ENCODE data around the gene RASSF4.

RASSF4 gene, protein sequence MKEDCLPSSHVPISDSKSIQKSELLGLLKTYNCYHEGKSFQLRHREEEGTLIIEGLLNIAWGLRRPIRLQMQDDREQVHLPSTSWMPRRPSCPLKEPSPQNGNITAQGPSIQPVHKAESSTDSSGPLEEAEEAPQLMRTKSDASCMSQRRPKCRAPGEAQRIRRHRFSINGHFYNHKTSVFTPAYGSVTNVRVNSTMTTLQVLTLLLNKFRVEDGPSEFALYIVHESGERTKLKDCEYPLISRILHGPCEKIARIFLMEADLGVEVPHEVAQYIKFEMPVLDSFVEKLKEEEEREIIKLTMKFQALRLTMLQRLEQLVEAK

DNA sequence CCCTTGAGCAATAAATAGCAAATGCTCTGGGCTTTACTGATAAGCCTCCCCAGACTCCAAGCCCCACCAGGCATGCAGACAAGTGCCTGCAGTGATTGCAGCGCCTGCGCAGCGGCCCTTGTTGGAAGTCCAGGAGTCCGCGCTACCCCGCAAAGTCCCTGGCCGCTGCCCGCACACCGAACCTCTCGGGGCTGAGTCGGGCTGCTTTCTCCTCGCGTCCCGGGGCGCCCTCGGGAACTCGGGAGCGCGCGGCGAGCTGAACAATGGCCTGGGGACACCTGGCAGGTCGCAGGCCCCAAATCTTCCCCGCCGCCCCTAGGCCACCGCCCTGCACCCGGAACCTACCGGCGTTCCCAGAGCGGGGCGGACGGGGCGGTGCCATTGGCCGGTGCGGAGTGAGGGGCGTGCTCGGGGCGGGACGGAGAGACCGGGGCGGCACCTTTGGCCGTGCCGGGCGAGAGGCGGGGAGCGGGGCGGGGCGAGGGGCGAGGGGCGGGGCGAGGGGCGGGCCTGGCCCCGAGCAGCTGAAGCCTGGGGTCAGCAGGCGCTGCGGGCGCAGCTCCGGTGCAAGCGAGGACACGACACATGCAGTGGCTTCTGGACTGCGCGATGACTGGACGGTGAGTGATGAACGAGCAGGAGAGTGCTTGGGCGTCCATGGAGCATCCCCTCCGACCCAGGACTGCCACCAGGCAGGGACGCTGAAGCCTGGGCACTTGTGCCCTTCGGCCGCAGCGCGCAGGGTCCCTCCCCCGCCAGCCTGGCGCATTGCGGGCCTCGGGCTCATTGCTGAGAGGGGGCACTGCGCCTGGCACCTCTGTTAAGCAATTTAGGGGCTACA is at the start of gene RASSF4:
RASSF4 (plus strand) TSS at position 556 of the 841 bp plus-strand sequence. CDS start 10,401 bp downstream, outside the sequence.
- peak; percentile 91 for DNase-seq

DNA sequence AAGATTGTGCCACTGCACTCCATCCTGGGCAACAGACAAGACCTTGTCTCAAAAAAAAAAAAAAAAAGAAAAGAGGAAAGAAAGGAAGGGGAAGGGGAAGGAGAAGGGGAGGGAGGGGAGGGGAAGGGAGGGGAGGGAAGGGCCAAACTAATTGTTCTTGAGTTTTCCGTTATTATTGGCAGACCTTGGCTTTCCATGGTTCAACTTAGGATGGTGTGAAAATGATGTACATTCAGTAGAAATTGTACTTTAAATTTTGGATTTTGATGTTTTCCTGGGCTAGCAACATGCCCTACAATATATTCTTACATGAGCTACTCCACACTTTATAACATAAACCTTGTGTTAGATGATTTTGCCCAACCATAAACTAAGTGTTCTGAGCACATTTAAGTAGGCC is 49.7 kb upstream of the RASSF4 start:
- DNase-seq, result no peak

DNA sequence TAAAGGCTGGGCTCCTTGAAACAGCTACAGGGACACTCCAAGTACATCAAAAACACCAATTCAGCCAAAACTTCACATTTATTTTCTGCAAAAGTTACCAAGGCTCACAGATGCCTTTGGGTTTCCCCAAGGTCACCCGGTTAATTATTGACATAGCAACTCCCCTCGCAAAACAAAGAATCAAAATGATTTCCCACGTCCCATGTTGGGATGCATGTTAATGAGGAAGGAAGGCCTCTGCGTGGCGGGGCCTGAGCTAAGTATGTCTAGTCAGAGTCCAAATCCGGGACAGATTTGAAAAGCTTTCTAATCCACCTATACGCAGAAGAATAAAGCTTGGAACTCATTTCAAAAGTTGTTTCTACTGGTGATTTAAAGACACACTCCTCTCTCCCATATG is 49.0 kb upstream of the RASSF4 start:
- no peak for DNase-seq

DNA sequence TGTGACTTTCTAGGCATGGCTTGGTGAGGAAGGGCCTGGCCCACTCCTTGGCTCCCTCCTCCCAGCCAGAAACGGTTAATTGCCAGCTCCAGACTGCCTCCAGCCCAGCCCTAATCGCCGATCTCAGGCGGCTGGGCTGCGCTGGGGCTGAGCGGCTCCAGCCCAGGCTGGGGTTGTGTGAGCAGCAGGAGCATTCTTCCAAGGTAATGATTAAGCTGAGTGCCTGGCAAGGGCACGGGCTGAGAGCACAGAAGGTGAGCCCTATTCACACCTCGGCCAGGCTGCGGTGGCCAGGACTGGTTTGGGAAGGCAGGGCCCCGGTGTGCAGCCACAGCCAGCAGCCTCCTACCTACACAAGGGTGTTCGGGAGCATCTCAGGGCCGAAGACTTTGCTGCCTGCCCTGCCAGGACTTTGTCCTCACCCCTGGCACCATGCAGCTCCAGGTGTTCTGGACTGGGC is 48.5 kb upstream of the RASSF4 start, which contains the start of gene TMEM72:
TMEM72 (plus strand) TSS at position 257 of the 460 bp plus-strand sequence; CDS start at position 433, 176 bp downstream.
- DNase-seq, result no peak

DNA sequence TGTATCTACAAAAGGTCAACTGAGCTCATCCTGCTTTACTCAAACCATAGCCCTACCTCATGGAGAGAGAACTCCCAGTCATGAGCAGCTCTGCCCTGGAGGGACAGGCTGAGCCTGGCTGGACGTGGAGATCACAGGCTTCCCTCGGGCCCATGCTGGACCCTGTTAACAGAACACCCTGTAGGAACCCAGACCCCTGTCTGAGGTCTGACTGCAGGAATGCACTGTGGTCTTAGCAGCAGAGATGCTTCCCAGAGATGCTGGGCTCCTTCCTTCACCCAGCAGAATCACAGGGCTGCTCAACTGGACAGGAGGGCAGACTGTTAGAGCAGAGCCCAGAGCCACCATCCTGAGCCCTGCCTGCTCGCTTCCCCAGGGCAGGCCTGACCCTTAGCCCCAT is 47.7 kb upstream of the RASSF4 start:
- no peak for DNase-seq

DNA sequence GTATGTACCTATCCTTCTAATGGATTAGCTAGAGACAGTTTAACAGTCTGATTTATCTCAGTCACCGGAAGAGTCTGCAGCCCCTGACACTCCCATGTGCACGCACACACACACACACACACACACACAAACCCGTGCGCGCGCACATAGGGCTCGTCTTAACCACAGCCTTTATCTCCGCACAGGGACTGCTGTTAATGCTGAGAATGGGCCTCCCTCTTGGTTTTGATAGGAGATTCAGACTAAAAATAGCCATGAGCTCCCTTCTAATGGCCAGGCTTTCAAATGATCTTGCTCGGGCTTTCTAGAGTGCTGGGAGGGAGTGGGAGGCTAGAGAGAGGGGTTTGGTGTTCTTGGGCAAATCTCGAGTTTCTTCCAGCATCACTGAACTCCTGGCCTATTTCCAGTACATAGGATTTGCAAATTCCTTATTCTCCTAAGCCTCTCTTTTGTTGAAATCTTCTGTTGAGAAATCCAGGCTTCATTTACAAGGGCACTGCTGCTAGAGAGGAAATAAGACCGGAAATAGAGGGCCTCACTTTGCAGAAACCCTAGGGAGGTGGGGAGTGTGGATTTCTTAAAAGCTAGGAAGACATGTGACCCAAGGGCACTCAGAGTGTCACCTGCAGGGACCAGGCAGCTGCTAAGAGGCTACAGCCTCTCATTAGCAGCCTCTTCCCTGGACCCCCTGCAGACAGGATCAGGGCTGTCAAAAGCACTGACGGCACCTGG is 46.1 kb upstream of the RASSF4 start:
- DNase-seq, result no peak

DNA sequence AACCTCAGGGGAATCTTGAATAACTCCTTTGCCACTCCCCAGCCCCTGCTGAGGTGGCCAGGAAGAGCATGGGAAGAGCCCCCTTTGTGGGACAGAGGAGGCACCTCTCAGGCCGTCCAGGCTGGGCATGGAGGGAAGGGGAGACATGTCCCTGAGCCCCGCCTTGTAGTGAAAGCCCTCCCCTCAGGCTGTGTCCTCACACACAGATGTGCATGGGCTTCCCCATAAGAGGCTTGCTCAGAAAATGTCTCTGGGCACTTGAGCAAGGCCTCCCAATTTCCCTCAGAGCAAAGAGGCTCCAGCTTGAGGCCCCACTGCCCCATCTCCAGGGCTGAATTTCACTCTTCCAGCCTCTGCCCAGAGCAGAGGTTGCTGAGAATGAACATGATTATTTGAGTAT is 44.7 kb upstream of the RASSF4 start:
- DNase-seq, result no peak

DNA sequence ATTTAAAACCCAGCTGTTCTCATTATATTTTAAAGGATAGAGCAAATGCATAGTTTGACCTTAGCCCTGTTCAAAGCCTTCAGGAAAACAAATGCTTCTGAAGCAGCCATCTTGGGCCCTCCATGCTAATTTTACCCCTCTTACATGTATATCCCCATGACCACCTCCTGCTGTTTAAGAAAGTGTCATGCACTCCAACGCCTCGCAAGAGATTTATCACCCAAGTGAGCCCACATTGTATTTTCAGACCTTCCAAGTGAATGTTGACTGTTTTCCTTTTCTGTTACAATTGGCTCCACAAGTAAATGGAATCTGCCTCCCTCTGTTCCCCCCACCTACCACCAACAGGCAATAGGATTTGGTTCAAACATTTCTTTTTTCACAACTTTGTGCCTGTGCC is 43.2 kb upstream of the RASSF4 start:
- no peak for DNase-seq

DNA sequence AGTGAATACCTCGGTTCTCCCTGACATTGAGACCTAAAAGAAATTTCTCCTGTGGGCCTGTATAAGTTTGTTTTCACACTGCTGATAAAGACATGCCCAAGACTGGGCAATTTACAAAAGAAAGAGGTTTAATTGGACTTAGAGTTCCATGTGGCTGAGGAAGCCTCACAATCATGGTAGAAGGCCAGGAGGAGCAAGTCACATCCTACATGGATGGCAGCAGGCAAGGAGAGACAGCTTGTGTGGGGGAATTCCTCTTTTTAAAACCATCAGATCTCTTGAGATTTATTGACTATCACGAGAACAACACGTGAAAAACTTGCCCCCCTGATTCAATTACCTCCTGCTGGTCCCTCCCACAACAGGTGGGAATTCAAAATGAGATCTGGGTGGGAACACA is 41.8 kb upstream of the RASSF4 start:
- DNase-seq, result no peak

DNA sequence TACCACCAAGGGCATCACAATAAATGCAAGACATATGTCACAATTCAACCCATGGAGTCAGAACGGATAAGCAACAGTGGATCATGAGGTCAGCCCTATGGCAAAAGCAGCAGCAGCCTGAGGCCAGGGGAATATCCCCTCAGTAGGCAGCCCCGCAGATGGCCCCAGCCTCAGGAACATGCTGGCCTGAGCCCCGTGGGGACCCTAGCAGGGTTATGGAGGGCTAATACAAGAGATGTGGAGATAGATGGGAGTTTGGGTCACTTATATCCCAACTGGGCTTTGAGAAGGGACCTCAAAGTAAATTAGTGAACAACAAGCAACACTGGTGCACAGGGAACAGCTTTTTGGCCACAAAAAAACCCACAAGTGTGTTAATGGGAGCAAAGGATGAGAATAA is 39.4 kb upstream of the RASSF4 start:
- DNase-seq, result no peak

DNA sequence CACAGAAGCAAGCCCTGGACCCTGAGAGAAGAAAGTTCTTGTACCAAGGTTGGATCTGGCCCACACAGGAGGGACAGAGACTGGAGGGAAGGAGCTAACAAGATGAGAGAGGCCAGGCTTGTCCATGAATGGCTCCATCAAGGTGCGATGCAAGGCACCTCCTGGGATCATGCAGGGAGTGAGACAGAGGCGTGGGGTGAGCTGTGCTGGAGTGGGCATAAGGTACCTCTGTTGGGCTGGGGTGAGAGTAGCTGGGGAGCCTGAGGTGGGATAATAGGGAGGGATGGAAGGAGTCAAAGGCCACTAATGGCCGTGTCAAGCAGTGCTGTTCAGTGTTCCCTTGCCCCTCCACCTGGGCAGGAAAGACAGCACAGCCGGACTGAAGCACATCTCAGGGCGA is 38.5 kb upstream of the RASSF4 start:
- no peak for DNase-seq

DNA sequence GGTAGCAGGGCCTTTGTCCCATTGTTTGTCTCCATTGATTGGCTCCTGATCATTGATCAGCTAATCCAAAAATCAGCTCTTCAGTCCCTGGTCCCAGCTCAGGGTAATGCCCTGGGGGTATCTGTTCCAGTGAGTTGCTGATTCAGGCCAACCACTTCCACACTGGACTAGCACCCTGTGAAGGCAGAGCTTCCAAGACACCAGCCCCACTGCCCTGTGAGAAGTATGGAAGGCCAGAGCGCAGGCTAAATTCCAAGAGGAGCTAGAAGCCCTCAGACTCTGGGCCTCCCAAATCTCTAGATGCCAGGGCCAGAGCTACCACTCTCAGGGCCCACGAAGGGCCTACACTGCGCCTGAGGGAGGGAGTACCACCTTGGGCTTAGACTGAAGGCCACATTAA is 38.1 kb upstream of the RASSF4 start:
- no peak for DNase-seq

DNA sequence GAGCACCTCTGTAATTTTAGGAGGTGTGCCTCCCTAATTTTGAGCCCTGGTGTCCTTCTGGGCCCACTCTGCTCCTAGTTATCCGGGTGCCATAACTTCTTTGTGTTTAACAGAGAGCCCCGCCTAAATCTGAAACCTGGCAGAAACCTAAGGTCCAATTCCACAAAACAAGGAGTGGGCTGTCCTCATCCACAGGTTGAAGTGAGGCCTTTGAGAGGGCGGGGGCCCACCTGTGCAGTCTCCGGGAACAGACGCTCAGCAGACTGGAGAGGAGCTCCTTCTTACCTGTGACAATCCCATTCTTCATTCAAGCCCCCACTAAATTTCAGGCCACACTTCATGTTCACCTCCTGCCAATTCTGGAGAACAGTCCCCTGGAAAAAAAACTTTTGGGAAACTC is 37.6 kb upstream of the RASSF4 start:
- no peak for DNase-seq

DNA sequence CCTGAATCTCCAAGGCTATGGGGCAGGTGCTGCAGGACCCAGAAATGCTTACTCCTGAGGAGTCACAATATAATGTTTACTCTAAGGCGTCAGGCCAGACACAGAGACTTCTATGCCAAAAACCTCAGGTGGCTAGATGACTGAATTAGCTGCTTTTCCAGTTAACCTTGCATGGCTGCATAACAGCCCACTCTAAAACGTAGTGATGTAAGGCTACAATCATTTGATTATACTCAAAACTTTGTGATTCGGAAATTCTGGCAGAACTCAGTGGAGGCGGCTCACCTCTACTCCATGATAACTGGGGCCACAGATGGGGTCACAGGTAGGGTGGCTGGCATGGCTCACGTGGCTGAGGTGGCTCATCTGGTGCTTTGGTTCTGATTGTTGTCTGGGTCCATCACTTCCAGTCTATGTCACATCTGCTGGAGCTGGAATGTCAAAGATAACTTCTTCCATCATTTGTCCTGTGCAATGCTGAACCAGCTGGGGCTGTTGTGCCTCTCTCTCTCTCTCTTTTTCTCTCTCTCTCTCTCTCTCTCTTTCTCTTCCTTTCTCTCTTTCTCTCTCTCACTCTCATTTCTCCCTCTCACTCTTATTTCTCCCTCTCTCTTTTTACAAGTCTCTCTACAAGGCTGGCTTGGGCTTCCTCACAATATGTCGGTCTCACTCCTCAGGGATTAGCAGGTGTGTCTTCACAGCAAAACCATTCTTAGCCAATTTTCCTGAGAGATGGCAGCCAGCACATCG is 36.6 kb upstream of the RASSF4 start:
- DNase-seq, result no peak

DNA sequence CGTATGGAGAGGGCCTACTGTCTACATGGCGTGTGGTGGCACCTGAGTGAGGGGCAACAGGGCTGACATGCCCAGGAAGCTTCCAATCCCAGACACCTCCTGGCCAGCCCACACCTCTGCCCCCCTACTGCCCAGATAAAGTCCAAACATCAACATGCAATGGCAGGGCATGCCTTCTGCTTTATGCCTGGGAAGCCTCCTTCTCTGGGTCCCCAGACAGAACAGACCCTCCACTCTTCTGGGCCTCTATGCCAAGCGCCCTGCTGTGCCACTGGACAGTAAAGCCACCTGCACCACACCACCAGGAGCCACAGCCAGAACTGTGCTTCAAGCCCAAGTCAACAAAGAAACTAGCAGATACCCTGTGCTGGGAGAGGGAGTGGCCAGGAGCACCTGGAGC is 36.0 kb upstream of the RASSF4 start:
- no peak for DNase-seq

DNA sequence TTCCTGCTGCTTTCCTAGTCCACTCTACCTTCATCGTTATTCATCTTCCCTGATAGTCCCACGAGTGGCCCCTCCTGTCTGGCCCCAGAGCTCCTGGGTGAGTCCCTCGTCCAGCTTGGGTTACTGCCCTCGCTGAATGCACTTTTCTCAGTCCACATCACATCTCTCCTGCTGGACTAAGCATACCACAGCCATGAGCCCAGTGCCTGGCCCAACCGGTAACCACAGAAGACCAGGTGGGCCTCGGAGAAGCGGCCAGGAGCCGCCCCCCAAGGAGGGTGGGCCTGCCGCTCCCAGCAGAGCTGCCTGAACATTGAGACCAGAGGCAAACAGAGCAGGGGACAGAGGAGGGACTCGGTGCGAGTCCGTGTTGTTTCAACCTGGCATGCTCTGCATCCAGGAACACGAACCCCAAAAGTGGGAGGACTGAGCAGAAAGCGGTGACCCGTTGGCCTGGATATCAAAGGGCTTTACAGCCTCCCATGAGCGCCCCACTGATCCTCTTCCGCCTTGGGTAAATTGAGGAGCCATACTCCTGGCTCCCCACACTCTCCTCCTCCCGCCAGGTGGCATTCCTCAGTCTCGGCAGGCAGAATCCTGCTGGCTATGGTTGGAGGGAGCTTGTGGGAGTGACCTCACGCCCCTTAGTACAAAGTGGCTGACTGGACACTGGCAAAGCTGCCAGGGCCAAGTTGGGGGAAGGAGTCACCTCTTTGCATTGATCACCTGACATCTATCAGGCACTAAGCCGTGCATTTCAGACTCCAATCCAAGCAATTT is 35.2 kb upstream of the RASSF4 start:
- DNase-seq, result no peak

DNA sequence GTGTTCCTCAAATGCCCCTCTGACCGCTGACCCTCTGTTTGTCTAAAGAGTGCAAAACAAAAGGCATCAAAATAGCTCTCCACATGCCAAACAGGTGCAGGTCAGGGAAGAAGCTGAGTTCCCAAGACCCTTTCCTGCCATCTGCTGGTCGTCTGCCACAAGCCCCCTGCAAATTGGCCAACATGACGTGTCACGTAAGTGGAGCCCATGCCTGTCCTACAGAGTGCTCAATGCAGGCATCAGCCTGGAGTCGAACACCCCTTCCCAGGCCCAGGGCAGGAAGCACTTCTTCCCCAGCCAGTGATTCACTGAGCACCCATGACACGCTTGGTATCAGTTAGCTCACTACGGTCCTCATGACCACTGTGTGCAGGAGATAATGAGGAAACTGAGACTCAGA is 34.4 kb upstream of the RASSF4 start:
- no peak for DNase-seq

DNA sequence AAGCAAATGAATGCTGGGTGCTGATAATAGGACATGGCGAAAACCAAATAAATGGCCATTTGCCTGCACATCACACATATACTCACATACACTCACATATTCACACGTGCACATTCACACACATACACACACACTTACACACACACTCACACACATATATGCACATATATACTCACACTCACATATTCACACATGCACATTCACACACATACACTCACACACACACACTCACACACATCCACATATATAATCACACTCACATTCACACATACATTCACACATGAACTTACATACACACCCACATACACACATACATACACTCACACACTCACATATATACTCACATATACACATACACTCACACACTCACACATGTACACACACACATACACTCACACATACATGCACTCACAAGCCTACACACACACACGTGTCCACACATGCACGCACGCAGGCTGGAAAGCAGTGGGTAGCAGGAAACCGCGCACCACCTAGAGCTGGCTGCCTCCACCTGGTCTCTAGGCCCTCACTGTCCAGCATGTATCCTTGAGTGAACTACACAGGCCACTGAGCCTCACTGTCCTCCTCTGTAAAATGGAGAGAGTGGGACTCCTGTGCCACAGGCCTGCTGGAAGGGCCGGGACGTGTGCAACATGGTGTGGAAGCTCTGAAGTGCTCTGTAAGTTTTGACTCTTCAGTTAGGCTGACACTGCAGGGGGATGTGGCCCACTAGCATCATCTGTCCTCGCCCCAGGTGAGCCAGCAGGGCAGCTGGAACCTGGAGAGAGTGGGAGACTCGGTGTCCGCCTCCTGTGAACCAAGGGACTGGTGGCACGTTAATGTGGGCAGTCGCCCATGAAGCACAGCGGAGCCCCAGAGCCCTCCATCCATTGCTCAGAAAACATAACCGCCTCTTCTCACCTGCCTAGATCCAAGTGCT is 33.5 kb upstream of the RASSF4 start:
- DNase-seq, result no peak

DNA sequence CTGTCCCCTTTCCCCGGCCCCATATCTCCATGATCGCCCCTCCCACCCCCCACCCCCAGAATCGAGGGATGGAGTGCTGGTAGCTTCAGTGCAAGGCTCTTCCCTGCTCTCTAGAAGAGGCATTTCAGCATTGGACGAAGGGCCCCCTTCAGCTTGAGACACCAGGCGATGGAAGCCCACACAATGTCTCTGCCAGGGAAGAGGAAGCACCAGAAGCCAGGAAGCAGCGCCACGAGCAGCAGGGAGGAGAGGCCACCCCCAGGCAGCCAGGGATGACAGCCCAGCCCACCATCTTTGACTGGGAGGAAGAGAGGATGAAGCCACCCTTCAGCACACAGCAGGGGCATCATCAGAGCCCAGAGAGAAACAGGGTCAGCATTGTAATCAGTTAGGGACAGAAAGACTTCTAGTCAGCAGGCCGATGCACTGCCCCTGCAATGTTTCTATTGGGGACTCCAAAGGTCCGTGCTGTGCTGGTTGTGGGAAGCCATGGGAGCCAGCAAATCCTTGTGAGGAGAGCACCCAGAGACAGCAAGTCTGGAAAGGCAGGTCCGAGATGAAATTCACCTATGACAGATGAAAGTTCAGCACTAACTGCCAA is 32.8 kb upstream of the RASSF4 start:
- DNase-seq, result no peak

DNA sequence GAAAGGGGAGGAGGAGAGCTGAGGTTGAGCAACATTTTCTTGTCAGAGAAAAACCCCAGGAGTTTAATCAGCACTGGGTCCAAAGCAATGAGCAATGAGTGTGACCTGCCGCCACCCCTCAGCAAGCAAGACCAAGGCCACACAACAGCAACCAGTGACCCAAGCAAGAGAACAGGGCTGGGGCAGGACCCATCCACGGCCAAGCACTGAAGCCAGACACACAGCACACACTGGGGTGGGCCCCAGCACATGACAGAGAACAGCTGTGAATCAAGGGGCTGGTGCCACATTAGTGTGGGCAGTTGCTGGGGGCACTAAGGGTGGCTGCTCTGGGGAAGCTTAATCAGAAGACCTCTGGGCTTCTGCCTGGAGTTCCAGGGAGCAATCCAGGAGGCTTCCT is 32.2 kb upstream of the RASSF4 start:
- no peak for DNase-seq
